ENCODE measurements around the gene HAND2.

DNA sequence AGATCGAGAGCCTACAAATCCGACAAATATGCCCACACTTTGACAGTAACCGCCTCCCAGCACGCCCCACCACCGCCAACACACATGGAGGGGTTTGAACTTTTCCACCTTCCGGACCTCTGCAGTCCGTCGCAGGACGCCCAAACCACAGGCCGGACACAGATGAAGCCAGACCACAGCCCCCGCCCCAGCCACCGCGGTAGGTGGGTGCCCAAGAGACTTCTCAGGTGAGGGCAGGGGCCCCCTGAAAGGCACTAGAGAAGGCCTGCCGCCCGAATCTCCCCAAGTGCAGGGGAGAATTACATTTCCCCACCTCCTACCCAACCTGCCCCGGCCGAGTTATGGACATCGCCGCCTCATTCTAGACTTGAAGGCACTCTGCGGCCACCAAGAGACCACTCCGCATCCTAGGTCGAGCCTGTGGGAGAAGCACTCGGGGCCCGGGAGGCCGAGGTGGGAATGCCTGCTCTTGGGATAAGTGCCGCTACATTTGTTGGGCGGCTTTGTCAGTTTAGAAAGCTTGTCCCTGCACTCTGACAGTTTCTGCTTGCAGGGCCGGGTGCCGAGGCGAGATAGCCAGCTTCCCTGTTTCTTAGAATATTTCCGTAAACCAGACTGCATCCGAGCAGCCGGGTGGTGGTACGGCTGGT, 21.5 kb downstream of the HAND2 start:
- TF ChIP-seq, protein P1, sequence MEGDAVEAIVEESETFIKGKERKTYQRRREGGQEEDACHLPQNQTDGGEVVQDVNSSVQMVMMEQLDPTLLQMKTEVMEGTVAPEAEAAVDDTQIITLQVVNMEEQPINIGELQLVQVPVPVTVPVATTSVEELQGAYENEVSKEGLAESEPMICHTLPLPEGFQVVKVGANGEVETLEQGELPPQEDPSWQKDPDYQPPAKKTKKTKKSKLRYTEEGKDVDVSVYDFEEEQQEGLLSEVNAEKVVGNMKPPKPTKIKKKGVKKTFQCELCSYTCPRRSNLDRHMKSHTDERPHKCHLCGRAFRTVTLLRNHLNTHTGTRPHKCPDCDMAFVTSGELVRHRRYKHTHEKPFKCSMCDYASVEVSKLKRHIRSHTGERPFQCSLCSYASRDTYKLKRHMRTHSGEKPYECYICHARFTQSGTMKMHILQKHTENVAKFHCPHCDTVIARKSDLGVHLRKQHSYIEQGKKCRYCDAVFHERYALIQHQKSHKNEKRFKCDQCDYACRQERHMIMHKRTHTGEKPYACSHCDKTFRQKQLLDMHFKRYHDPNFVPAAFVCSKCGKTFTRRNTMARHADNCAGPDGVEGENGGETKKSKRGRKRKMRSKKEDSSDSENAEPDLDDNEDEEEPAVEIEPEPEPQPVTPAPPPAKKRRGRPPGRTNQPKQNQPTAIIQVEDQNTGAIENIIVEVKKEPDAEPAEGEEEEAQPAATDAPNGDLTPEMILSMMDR (IDR thresholded peaks at IDR 0.05), result no peak
- no peak for TF ChIP-seq SIN3A (IDR thresholded peaks at IDR 0.05; ENCODE audit: borderline replicate concordance, insufficient read depth, low read depth, low read length)
